GM13977 (cell line): ENCODE data around the gene SNX27.

ENCODE experiments used
- DNase-seq: peaks from one replicate; pipeline ENCODE4 v3.0.0; 2012; ENCODE audit warnings: low spot score
- in situ Hi-C: fragments of 300-500 bp; cut with MboI; formaldehyde crosslinking; loops from one replicate; pipeline ENCODE4 v1.12.0; 2022; ENCODE audit warnings: low sequenced_read_pairs, low pct_unique_long_range_greater_than_20kb, mixed read lengths, inconsistent platforms; ENCODE audit not compliant: unreplicated experiment
- TF ChIP-seq, protein P1 (sequence below): IDR thresholded peaks from 2 replicates; pipeline ENCODE4 v1.5.1; 2012; ENCODE audit warnings: mild to moderate bottlenecking, control low read depth; ENCODE audit not compliant: insufficient read depth; ENCODE audit errors: extremely low read depth, missing control alignments

SNX27 gene

DNA sequence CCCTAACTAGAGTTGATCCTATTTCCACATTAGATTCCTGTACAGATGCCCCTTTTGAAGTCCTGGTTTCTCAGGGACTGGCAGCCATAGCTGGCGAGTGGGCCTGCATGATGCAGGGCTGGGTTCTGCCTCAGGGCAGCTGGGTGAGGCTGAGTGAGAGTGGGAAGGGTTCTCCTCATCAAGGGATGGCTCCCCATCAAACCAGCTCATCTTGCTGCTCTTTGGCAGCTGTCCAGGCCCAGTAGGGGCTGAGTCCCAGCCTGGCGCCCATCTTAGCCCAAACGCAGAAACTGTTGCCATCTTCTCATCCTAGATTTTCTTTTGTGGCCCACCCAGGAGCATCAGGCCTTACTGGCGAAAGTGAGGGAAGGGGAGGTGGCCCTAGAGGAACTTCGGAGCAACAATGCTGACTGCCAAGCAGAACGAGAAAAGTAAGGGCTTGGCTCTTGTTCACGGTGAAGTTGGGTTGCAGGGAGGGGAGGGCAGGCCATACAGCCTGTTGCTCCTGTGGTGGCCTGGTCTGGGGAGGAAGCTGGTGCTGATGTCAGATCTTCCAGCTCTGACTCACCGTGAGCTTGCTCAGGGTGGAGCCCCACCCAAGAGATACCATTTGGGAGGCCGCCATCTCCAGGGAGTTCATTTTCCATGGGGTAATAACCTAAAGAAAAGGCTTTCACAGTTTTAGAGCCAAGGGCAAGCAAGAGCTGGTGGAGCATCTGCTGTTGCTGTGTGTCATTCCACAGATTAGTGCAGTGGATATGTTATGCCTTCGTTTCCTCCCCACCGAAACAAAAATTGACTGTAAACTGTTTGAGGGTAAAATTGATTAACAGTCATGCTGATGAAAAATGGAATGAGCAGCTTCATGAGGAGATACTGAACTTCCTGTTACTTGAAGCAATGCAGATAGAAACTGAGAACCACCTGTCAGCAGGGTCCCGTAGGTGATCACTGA is 37.0 kb upstream of the SNX27 start:
- no peak for DNase-seq
- TF ChIP-seq, protein P1, sequence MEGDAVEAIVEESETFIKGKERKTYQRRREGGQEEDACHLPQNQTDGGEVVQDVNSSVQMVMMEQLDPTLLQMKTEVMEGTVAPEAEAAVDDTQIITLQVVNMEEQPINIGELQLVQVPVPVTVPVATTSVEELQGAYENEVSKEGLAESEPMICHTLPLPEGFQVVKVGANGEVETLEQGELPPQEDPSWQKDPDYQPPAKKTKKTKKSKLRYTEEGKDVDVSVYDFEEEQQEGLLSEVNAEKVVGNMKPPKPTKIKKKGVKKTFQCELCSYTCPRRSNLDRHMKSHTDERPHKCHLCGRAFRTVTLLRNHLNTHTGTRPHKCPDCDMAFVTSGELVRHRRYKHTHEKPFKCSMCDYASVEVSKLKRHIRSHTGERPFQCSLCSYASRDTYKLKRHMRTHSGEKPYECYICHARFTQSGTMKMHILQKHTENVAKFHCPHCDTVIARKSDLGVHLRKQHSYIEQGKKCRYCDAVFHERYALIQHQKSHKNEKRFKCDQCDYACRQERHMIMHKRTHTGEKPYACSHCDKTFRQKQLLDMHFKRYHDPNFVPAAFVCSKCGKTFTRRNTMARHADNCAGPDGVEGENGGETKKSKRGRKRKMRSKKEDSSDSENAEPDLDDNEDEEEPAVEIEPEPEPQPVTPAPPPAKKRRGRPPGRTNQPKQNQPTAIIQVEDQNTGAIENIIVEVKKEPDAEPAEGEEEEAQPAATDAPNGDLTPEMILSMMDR = no peak
- in situ Hi-C loops = no loop called here

DNA sequence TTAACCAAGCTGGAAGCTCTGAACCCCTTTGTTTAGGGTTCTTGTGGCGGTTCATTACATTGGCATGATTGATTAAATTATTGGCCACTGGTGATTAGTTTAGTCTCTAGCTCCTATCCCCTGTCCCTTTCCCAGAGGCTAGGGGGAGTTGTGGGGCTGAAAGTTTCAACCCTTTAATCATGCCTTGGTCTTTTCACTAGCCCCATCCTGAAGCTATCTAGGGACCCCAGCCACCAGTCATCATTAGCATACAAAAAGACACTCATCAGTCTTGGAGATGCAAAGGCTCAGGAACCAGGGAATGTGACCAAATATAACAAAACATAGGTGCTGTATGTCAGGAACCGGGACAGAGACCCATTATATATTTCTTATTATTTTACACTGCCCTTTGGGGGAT is 34.7 kb upstream of the SNX27 start:
- in situ Hi-C loops = no loop called here
- no peak for DNase-seq
- TF ChIP-seq, protein P1 = no peak

DNA sequence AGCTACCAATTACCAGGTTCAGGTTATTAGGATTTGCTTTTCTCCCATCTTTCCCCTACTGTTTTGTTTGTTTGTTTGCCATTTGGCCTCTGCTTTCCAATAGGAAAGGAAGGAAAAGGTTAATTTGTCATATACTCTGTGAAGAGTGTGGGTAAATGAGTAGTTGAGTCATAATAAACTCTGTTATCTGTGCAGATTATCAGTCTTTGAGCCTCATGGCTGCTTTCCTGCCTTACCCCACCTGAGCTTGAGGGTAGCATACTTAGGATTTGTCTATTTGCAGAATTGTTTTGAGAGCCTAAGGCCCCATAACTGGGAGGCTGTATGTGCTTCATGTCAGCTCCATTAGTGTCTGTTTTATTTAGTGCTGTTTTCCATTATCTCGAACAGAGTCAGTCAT is 32.9 kb upstream of the SNX27 start:
- in situ Hi-C loops = no loop called here
- TF ChIP-seq, protein P1 = no peak
- no peak for DNase-seq

DNA sequence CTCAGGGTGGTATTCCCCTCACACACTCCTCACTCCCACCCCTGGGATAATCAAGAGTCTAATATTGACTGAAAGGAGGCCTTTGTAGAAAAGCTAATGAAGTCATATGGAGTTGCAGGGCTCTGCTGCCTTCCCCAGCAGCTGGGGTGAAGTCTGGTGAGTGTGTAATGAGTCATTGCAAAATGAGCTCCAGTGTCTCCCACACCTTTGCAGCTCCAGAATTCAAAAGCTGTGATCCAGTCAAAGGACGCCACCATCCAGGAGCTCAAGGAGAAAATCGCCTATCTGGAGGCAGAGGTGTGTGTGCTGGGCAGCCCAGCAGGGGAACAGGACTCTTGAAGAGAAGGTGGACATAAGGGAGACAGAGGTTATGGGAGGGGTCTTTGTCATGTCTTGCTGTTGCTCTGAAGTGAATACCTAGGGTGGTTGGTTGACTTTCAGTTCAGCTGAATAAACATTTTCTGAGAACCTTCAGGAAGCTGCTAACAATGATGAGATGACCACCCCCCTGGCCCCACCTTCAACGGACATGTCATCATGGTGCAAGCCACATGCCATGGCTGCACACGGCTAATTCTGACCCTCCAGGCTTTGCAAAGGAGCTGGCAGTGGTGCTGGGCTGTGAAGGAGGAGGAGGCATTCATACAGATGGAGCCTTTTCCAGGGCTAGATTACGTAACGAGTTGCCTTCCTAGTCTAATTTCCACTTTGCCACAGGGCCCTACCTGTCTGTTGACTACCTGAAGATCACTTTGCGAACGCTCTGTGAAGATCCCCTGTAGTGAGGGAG is 32.2 kb upstream of the SNX27 start:
- no peak for DNase-seq
- TF ChIP-seq, protein P1 = no peak
- in situ Hi-C loops = no loop called here

DNA sequence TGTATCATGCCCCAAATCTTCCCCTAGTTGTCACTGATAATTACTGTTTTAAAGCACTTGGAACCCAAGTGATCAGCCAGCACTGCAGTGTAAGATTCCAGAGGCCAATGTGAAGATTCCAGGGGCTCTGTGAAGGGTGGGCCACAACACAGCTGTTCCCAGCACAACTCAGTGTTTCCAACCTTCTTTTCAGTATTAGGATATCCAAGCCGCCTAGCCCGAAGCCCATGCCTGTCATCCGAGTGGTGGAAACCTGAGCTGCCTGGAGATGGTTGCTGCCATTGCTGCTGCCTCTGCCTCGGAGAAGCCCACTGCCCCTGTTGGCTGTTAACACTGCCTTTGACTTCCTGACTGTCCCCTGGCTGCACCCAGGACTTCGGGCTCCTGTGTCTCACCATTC is 30.4 kb upstream of the SNX27 start:
- DNase-seq = no peak
- TF ChIP-seq, protein P1 = no peak
- in situ Hi-C loops = no loop called here

DNA sequence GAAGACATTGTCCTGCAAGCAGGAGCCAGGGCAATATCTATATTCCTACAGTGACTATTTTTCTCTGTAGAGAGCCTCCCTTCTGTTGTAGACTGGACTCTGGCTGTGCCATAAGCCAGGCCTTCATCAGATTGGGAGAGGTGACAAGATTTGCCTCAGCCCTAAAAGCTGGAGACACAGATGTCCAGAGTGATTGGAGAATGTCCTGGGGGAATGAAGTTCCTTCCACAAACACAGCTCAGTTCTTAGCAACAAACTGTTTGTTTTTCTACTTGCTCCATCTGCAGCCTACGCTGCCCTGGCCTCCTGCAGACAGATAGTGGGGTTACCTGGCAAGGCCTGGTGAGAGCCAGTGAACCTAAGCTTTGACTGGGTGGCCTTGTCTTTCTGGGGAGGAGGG is 29.9 kb upstream of the SNX27 start:
- in situ Hi-C loops = no loop called here
- TF ChIP-seq, protein P1 = no peak
- no peak for DNase-seq
